Measurements from ENCODE around the gene ROPN1B. TPM values are rescaled to one million over a fixed set of nuclear protein-coding genes. Genes with fewer than 3 reads are reported as not detected.
"Not testable (repeated sequence)": the region's sequence is repeated elsewhere in the genome, so short reads cannot be mapped to it uniquely, and the experiment has no call there.

ROPN1B gene
- total RNA-seq, 2 experiments from 2014 or later: not detected

DNA sequence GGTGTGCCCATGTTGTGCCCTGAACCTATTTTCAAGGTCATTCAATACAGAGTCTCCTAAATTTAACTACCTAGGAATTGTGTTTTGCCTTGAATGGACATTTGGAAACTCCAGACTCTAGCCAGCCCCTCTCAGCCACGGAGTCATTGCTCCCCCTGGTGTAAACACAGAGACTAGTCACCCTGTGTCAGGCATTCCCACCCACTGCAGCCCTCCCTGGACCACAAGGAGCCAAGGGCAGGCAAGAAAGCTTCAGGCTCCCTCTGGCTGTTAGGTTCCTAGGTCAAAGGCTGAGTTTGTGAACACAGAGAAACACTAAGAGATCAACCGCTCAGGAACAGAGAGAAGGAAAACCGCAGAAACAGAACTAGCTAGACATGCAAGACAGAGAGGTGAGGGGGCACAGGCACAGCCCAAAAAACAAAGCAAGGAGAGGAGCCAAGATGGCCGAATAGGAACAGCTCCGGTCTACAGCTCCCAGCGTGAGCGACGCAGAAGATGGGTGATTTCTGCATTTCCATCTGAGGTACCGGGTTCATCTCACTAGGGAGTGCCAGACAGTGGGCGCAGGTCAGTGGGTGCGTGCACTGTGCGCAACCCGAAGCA, 32.7 kb upstream of the ROPN1B start:
- H3K27ac Mint-ChIP-seq; POLR2A ChIA-PET; H3K4me3 Mint-ChIP-seq; DNase-seq; H3K9me3 Mint-ChIP-seq; CTCF ChIA-PET; H3K36me3 Mint-ChIP-seq (ENCODE audit: low read depth); H3K27me3 Mint-ChIP-seq; H3K4me1 Mint-ChIP-seq: not testable (repeated sequence)

DNA sequence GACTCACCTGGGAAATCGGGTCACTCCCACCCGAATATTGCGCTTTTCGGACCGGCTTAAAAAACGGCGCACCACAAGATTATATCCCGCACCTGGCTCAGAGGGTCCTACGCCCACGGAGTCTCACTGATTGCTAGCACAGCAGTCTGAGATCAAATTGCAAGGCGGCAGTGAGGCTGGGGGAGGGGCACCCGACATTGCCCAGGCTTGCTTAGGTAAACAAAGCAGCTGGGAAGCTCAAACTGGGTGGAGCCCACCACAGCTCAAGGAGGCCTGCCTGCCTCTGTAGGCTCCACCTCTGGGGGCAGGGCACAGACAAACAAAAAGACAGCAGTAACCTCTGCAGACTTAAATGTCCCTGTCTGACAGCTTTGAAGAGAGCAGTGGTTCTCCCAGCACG, 32.1 kb upstream of the ROPN1B start:
- DNase-seq; CTCF ChIA-PET; H3K27me3 Mint-ChIP-seq; H3K27ac Mint-ChIP-seq; H3K4me3 Mint-ChIP-seq; H3K36me3 Mint-ChIP-seq (ENCODE audit: low read depth); H3K4me1 Mint-ChIP-seq; H3K9me3 Mint-ChIP-seq; POLR2A ChIA-PET: not testable (repeated sequence)

DNA sequence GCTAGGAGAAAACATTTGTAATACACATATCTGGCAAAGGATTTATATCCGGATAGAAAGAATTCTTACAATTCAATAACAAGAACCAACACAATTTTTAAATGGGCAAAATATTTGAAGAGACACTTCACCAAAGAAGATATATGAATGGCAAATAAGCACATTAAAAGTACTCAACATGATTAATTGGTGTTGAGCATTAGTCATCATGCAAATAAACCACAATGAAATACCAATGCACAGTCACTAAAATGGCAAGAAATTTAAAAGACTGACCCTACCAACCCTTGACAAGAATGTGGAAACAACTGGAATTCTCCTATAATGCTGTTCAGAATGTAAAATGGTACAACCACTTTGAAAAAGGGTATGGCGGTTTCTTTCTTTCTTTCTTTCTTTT, 21.2 kb upstream of the ROPN1B start:
- POLR2A ChIA-PET; H3K27ac Mint-ChIP-seq; DNase-seq; H3K4me3 Mint-ChIP-seq; H3K9me3 Mint-ChIP-seq; CTCF ChIA-PET; H3K36me3 Mint-ChIP-seq (ENCODE audit: low read depth); H3K4me1 Mint-ChIP-seq: not testable (repeated sequence)
- H3K27me3 Mint-ChIP-seq: peaks cover 18% of the 10 kb centered on the region

DNA sequence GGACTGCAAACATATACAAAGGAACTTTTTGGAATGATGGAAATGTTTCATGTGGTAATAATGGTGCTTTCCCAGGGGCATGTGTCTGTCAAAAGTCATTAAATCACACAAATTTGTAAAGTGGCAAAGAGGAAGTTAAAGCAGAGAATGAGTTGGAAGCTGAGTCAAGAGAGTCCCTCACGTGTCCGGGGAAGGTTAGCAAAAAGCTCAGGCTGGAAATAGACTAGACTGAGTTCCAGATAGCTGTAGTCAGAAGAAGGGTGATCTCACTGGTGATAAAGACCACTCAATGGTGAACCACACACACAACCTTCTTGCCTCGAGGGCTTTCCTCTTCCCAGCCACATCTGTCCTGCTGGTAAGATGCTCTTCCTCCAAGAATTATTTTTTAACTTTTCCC, 20.1 kb upstream of the ROPN1B start:
- H3K27me3 Mint-ChIP-seq: peaks cover 22% of the 10 kb centered on the region
- H3K27ac Mint-ChIP-seq; H3K4me1 Mint-ChIP-seq; H3K9me3 Mint-ChIP-seq; H3K4me3 Mint-ChIP-seq; H3K36me3 Mint-ChIP-seq (ENCODE audit: low read depth); DNase-seq; POLR2A ChIA-PET; CTCF ChIA-PET: not testable (repeated sequence)

DNA sequence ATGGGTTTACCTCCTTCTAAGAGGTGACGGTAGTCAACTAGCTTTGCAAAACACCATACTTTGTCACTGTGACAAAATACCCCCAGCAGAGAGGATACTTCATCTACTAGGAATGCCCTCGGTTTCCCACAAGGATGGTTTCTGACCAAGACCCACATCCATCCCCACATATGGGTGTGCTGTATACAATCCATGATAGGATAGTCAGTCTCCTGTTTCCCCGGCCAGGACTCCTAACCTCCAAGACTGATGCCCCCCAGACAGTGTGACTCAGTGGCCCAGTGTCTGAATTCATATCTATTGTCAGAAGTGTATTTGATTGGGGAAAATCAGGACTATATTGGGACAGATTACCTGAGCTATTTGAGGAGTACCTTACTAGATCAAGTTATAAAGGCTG, 17.8 kb upstream of the ROPN1B start:
- H3K4me1 Mint-ChIP-seq; POLR2A ChIA-PET; CTCF ChIA-PET; DNase-seq; H3K9me3 Mint-ChIP-seq; H3K4me3 Mint-ChIP-seq; H3K36me3 Mint-ChIP-seq (ENCODE audit: low read depth); H3K27ac Mint-ChIP-seq: not testable (repeated sequence)
- peaks cover 22% of the 10 kb centered on the region for H3K27me3 Mint-ChIP-seq

DNA sequence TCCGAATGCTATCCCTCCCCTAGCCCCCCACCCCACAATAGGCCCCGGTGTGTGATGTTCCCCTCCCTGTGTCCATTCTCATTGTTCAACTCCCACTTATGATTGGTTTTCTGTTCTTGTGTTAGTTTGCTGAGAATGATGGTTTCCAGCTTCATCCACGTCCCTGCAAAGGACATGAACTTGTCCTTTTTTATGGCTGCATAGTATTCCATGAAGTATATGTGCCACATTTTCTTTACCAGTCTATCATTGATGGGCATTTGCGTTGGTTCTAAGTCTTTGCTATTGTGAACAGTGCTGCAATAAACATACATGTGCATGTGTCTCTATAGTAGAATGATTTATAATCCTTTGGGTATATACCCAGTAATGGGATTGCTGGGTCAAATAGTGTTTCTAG, 12.0 kb upstream of the ROPN1B start:
- CTCF ChIA-PET; H3K4me3 Mint-ChIP-seq; H3K36me3 Mint-ChIP-seq (ENCODE audit: low read depth); POLR2A ChIA-PET; H3K27ac Mint-ChIP-seq; H3K9me3 Mint-ChIP-seq; DNase-seq; H3K4me1 Mint-ChIP-seq: not testable (repeated sequence)
- H3K27me3 Mint-ChIP-seq: peaks cover 27% of the 10 kb centered on the region

DNA sequence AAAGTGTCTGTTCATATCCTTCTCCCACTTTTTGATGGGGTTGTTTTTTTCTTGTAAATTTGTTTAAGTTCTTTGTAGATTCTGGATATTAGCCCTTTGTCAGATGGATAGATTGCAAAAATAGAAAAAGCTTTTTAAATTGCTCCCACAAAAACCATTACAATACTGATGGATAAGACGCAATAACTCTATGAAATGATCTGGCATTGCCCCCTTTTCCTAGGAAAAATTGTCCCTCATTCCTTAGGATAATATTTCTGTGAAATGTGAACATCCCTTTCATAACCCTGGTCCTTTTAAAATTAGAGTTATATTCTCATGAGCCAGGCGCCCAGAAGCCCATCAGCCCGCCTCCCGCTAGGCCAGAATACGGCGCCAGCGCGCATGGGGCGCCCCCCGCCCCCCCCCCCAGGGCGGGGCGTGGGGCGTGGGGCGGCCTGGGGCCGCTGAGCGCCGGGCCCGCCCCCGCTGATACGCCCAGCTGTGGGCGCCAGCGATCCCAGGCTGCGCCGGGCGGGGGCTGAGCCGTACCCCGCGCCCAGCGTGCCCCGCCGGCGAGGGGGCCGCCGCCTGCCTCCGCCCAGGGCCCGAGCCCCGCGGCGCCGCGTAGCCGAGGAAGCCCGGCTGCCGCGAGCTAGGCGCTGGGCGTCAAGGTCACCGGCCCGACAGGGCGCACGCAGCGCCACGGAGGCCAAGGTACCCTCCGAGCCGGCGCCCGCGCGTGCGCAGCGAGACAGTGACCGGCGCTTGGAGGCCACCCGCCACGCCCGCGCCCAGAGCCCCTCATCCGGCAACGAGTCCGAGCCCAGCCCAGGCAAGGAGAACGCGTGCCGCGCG, 11.1 kb upstream of the ROPN1B start:
- H3K4me1 Mint-ChIP-seq: no peaks in the 10 kb centered on the region
- peaks cover 27% of the 10 kb centered on the region for H3K27me3 Mint-ChIP-seq
- CTCF ChIA-PET: no interaction called here

DNA sequence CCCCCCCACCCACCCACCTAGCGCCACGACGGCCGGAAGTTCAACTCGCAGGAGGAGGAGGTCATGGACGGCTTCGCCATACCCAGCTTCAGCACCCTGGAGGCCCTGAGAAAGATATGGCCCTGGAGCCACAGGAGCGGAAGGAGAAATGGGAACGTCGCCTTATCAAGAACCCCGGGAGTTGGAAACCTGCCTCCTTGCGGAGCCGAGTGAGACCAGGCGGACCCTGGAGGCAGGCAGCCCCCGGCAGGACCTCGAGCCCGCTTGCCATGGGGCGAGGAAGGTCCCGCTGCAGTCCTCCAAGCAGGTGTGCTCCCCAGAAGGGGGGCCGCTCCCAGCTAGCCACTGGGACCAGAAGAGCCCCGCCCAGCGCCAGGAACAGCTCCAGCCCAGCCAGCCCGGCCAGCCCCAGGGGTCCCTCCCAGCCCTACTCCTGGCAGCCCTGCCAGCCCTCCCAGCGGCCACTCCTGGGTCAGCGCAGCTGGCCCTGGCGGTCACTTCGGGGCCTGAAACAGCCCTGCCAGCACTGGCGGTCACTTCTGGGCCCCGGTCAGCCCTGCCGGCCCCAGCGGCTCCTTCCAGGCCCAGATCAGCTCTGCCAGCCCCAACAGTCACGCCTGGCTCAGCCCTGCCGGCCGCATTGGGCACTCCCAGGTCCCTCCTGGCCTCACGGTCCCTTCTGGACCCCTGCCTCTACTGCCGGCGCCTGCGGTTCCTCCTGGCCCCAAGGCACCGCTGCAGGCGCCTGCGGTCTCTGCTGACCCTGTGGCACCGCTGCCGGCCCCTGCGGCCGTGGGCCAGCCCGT, 10.3 kb upstream of the ROPN1B start:
- no peaks in the 10 kb centered on the region for H3K4me1 Mint-ChIP-seq
- peaks cover 24% of the 10 kb centered on the region for H3K27me3 Mint-ChIP-seq
- DNase-seq: no peak
- POLR2A ChIA-PET: no interaction called here
- H3K4me3 Mint-ChIP-seq: no peak overlapping the region
- CTCF ChIA-PET: no interaction called here
- peaks cover 2% of the 10 kb centered on the region for H3K36me3 Mint-ChIP-seq (ENCODE audit: low read depth)
- H3K9me3 Mint-ChIP-seq: no peaks in the 10 kb centered on the region
- H3K27ac Mint-ChIP-seq: no peak overlapping the region

More for the DNA sequence above, 11.1 kb upstream of the ROPN1B start:
- no peak for DNase-seq
- Mint-ChIP-seq H3K4me3 (no peak overlapping the region), H3K36me3 (ENCODE audit: low read depth) (peaks cover 2% of the 10 kb centered on the region), H3K27ac (no peak overlapping the region), H3K9me3 (no peaks in the 10 kb centered on the region)
- POLR2A ChIA-PET: no interaction called here

DNA sequence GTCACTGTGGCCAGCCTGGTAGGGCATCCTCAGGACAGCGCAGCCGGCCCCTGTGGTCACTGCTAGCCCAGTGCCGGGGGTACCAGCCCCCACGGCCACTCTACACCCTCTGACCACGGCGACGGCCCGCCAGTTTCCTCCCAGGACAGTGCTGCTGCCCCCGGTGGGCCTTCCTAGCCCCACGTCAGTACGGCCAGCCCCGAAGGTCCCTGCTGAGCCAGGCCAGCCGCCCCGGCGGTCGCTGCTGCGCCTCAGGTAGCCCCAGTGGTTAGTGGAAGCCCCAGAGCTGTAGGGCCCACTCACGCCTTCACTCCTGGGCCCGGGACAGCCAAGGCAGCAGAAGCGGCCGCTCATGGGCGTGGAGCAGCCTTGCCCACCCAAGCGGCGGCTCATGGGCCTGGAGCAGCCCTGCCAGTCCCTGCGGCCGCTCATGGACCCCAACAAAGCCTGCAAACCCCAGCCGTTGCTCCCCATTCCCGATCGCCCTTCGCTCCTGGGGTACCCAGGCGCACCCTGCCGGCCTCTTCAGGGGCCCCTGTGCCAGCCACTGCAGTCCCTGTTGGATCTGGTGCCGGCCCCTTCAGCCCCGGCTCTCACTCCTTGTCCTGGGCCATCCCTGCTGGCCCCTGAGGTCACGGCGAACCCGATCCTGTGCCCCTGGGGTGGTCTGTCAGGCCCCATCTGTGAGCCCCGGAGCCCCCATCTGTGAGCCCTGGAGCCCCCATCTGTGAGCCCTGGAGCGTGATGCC, 9.5 kb upstream of the ROPN1B start:
- Mint-ChIP-seq H3K9me3 (no peaks in the 10 kb centered on the region), H3K27ac (no peak overlapping the region), H3K36me3 (ENCODE audit: low read depth) (peaks cover 2% of the 10 kb centered on the region), H3K4me1 (no peaks in the 10 kb centered on the region), H3K27me3 (peaks cover 26% of the 10 kb centered on the region), H3K4me3 (no peak overlapping the region)
- DNase-seq: no peak
- ChIA-PET CTCF (no interaction called here), POLR2A (no interaction called here)

DNA sequence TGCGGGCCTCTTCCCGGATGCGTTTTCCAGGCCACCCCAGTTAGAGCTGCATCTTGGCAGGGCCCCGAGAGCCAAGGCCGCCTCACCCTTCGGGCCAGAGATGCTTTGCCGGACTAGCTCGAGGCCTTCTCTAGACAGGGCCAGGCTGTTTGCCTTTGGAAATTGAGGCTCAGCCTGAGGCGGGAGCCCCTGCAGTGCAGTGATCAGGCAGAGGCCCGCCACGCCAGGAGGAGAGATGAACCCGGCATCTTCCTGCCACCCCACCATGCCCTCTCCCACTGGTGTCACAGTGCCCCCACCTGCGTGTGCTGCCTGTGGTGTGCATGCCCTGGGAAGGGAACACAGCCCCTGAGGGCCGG, 8.9 kb upstream of the ROPN1B start:
- Mint-ChIP-seq H3K27me3 (peaks cover 26% of the 10 kb centered on the region), H3K4me1 (no peaks in the 10 kb centered on the region), H3K36me3 (ENCODE audit: low read depth) (peaks cover 2% of the 10 kb centered on the region), H3K4me3 (no peak overlapping the region), H3K27ac (no peak overlapping the region), H3K9me3 (no peaks in the 10 kb centered on the region)
- DNase-seq: no peak
- ChIA-PET POLR2A (no interaction called here), CTCF (no interaction called here)

DNA sequence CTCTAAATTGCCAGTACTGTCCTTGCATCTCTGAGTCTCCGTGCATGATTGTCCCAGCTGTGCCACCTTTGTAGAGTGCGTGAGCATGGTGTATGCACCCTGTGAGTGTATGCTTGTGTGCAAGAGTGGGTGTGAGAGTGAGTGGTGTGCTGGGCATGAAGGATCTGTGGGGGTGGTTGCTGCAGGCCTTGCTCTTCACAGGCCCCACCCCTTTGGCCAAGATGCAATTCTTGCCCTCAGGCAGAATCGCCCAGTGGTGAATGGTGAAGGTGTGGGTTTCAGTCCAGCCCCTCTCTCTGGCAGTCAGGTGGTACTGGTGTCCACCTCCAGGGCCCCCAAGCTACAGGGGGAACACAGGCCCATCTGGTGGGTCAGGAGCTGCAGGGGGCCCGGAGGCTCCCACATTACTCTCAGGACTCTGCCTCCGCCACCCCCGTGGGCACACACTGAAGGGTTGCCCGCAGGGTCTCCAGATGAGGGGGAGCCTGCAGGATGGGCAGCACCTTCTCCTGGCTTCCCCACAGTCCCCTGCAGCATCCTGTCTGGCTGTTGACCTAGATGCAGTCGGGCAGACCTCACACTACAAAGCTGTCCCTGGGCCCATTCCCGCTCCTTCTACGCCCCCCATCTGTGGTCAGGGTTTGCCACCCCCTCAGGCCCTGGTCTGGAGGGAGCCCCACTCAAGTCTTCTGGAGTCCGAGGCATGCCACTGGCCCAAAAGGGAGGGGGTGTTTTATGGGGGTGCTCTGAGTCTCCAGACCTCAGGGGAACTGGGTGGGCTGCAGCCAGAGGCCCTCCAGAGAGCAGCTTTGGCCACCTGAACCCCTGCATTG, 8.3 kb upstream of the ROPN1B start:
- Mint-ChIP-seq H3K9me3 (no peaks in the 10 kb centered on the region), H3K4me1 (no peaks in the 10 kb centered on the region), H3K27ac (no peak overlapping the region), H3K27me3 (peaks cover 21% of the 10 kb centered on the region), H3K4me3 (no peak overlapping the region), H3K36me3 (ENCODE audit: low read depth) (peaks cover 2% of the 10 kb centered on the region)
- ChIA-PET CTCF (no interaction called here), POLR2A (no interaction called here)
- no peak for DNase-seq

DNA sequence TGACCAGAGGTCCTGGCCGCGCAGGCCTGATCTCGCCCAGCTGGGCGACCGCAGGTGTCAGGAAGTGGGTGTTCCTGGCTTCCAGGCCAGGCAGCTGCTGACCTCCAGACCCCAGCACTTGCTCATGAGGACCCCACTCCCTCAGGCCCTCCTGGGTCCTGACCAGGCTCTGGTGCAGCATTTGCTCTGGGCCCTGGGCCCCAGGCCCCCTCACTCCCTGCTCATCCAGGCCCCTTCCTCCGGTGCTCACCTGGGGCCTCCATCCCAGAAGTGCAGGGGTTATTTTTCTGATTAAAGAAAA, 7.7 kb upstream of the ROPN1B start:
- Mint-ChIP-seq H3K27ac (no peak overlapping the region), H3K36me3 (ENCODE audit: low read depth) (peaks cover 2% of the 10 kb centered on the region), H3K9me3 (no peaks in the 10 kb centered on the region), H3K27me3 (peaks cover 16% of the 10 kb centered on the region), H3K4me3 (no peak overlapping the region), H3K4me1 (no peaks in the 10 kb centered on the region)
- CTCF ChIA-PET: no interaction called here
- POLR2A ChIA-PET: no interaction called here
- no peak for DNase-seq

DNA sequence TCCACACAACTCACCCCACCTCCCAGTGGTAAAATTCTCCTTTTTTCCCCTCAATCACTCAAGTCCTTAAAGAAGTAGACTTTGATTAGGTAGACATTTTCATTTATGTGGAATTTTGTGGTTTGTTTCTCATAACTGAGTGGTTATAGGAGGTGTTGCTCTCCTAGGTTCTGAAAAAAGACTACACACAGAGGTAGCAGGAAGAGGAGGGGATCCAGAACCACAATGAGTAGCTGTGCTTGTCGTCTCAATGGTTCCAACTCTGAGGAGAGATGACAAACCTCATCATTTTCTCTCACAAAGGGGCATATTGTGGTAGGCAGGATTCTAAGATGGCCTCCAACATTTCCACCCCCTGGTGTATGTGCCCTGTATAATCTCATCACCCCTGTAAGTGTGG, 5.1 kb upstream of the ROPN1B start:
- H3K27ac Mint-ChIP-seq; H3K27me3 Mint-ChIP-seq; H3K36me3 Mint-ChIP-seq (ENCODE audit: low read depth); POLR2A ChIA-PET; H3K9me3 Mint-ChIP-seq; CTCF ChIA-PET; DNase-seq; H3K4me1 Mint-ChIP-seq; H3K4me3 Mint-ChIP-seq: not testable (repeated sequence)

Measured in activated CD4-positive, alpha-beta memory T cell treated with anti-CD3 and anti-CD28 coated beads, Interleukin-2, amount 10 ng/mL, durations not matched to agents 7 days and 5 days (primary cell).